ENCODE results near the gene FXYD3. TPM values are rescaled to one million over a fixed set of nuclear protein-coding genes. Genes with fewer than 3 reads are reported as not detected.

FXYD3 gene
- total RNA-seq, 1 experiment from 2014 or later: 6.9 TPM

DNA sequence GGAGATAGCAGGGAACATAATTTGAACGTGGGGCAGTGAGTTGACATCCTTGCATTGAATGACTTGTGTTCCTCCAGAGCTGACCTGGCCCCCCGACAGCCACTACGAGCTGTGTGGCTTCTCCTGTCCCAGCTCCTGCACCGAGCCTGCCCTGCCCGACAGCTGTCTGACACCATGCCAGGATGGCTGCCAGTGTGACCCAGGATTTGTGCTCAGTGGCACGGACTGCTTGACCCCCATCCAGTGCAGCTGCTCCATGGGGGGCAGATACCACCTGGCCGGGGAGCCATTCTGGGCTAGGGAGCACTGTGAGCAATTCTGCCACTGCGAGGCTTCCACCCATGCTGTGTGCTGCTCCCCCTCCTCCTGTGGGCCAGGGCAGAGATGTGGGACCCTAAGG lies 29.2 kb upstream of the FXYD3 start:
- Mint-ChIP-seq H3K9me3 (ENCODE audit: unreplicated experiment) (no peaks in the 10 kb centered on the region), H3K27me3 (ENCODE audit: insufficient read depth, unreplicated experiment) (no peaks in the 10 kb centered on the region), H3K36me3 (ENCODE audit: insufficient read depth, unreplicated experiment) (no peaks in the 10 kb centered on the region), H3K27ac (ENCODE audit: low read depth, unreplicated experiment) (no peak overlapping the region), H3K4me1 (ENCODE audit: insufficient read depth, unreplicated experiment) (peaks cover 5% of the 10 kb centered on the region), H3K4me3 (ENCODE audit: unreplicated experiment) (no peak overlapping the region)
- TF ChIP-seq, protein P1, sequence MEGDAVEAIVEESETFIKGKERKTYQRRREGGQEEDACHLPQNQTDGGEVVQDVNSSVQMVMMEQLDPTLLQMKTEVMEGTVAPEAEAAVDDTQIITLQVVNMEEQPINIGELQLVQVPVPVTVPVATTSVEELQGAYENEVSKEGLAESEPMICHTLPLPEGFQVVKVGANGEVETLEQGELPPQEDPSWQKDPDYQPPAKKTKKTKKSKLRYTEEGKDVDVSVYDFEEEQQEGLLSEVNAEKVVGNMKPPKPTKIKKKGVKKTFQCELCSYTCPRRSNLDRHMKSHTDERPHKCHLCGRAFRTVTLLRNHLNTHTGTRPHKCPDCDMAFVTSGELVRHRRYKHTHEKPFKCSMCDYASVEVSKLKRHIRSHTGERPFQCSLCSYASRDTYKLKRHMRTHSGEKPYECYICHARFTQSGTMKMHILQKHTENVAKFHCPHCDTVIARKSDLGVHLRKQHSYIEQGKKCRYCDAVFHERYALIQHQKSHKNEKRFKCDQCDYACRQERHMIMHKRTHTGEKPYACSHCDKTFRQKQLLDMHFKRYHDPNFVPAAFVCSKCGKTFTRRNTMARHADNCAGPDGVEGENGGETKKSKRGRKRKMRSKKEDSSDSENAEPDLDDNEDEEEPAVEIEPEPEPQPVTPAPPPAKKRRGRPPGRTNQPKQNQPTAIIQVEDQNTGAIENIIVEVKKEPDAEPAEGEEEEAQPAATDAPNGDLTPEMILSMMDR (IDR thresholded peaks at IDR 0.05; ENCODE audit: unreplicated experiment): no peak
- DNase-seq (ENCODE audit: unreplicated experiment): no peak
- intact Hi-C loops (cut with micrococcal nuclease): loop anchor here (10.0 kb wide), 1 partner anchor 112 kb away; no protein-coding TSS in a partner anchor
- ChIA-PET CTCF (interaction anchor here (0.9 to 4.7 kb wide), 5 partner anchors 19 to 114 kb away, joined by 3 to 25 read pairs (median 3); no protein-coding TSS in a partner anchor), POLR2A (interaction anchor here (1.1 to 2.1 kb wide), 2 partner anchors 10 to 29 kb away, joined by 3 to 6 read pairs; partner anchors contain the start of gene FXYD3)
- no TSS peak for BruUV-seq (replicated peaks)

DNA sequence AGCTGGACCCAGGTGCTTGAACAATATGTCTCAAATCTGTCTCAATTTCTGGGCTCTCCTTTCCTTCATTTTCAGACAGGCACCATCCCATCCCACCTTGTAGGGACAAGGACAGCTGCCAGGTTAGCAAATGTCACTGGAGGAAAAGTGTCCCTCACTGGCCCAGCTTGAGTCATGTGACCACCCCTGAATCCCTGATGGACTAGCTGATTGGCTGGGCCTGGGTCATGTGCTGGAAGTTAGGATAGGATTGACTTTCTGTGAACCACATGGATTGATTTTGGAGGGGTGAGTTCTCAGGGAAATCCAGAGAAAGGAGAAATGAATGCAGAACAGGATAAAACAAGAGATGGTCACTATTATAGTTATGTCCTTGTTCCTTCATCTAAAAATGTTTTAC lies 28.2 kb upstream of the FXYD3 start:
- TF ChIP-seq, protein P1 (IDR thresholded peaks at IDR 0.05; ENCODE audit: unreplicated experiment): no peak
- Mint-ChIP-seq H3K36me3 (ENCODE audit: insufficient read depth, unreplicated experiment) (no peaks in the 10 kb centered on the region), H3K9me3 (ENCODE audit: unreplicated experiment) (no peaks in the 10 kb centered on the region), H3K27ac (ENCODE audit: low read depth, unreplicated experiment) (no peak overlapping the region), H3K27me3 (ENCODE audit: insufficient read depth, unreplicated experiment) (no peaks in the 10 kb centered on the region), H3K4me3 (ENCODE audit: unreplicated experiment) (no peak overlapping the region), H3K4me1 (ENCODE audit: insufficient read depth, unreplicated experiment) (peaks cover 5% of the 10 kb centered on the region)
- CTCF ChIA-PET: interaction anchor here (0.6 to 4.7 kb wide), 7 partner anchors 18 to 115 kb away, joined by 3 to 25 read pairs (median 3); no protein-coding TSS in a partner anchor
- POLR2A ChIA-PET: interaction anchor here (0.6 to 1.1 kb wide), 3 partner anchors 28 to 50 kb away, joined by 3 to 4 read pairs (median 3); partner anchors contain the start of gene FXYD3
- intact Hi-C loops (cut with micrococcal nuclease): loop anchor here (10.0 kb wide), 1 partner anchor 113 kb away; no protein-coding TSS in a partner anchor
- BruUV-seq (replicated peaks): no TSS peak
- no peak for DNase-seq (ENCODE audit: unreplicated experiment)

DNA sequence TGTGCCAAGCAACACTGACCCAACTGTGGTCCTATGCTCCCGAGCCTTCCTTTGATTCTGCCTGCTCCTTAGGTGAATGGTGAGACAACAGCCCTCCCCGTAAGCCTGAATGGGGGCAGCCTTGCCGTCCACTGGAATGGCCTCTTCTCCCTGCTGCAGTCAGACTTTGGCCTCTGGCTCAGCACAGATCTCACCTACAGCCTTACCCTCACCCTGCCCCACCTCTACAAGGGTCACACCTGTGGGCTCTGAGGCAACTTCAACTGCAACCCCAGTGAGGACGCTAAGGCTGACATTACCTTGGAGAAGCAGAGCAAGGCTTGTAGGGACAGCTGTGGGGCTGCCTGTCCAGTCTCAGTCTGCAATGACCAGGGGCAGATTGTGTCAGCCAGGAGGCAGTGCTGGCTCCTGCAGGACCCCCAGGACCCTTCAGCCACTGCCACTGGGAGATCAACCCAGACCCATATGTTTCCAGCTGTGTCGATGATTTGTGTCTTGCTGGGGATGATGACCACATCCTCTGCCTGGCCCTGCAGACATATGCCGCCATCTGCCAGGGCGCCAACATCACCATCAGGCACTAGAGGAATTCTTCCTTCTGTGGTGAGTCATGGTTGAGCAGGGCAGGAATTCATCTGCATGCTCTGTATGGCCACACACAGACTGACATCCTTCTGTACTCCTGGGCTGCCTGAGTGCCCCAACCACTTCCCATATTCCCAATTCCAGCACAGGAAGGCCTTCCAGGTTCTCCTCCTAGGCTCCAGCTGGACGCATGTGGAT lies 27.3 kb upstream of the FXYD3 start:
- no TSS peak for BruUV-seq (replicated peaks)
- TF ChIP-seq, protein P1 (IDR thresholded peaks at IDR 0.05; ENCODE audit: unreplicated experiment): no peak
- Mint-ChIP-seq H3K4me1 (ENCODE audit: insufficient read depth, unreplicated experiment) (peaks cover 5% of the 10 kb centered on the region), H3K9me3 (ENCODE audit: unreplicated experiment) (no peaks in the 10 kb centered on the region), H3K36me3 (ENCODE audit: insufficient read depth, unreplicated experiment) (no peaks in the 10 kb centered on the region), H3K27ac (ENCODE audit: low read depth, unreplicated experiment) (no peak overlapping the region), H3K27me3 (ENCODE audit: insufficient read depth, unreplicated experiment) (no peaks in the 10 kb centered on the region), H3K4me3 (ENCODE audit: unreplicated experiment) (no peak overlapping the region)
- ChIA-PET CTCF (interaction anchor here (0.9 to 4.7 kb wide), 5 partner anchors 8 to 66 kb away, joined by 3 to 25 read pairs (median 4); no protein-coding TSS in a partner anchor), POLR2A (interaction anchor here (1.1 kb wide), 1 partner anchor 36 kb away, joined by 3 read pairs; no protein-coding TSS in a partner anchor)
- peak; percentile 67 for DNase-seq (ENCODE audit: unreplicated experiment)
- intact Hi-C loops (cut with micrococcal nuclease): loop anchor here (1.0 to 10.0 kb wide), 3 partner anchors 22 to 114 kb away; no protein-coding TSS in a partner anchor

DNA sequence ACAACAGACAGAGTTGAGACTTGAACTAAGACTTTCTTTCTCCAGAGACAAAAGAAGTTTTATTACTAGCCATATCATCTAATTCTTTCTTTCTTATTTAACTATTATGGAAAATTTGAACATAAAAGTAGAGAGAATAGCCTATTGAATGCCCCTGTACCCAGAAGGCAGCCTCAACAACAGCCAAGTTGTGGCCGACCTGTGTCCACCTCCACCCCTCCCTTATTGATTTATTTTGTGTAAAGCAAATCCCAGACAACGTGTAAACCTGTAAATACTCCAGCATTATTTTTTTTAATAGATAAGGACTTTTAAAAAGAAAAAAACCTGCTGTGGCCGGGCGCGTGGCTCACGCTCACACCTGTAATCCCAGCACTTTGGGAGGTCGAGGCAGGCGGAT lies 26.1 kb upstream of the FXYD3 start:
- CTCF ChIA-PET: interaction anchor here (0.6 to 4.7 kb wide), 14 partner anchors 9 to 122 kb away, joined by 3 to 34 read pairs (median 6); partner anchors contain the start of gene LGI4
- no peak overlapping the region for H3K27ac Mint-ChIP-seq (ENCODE audit: low read depth, unreplicated experiment)
- H3K4me1 Mint-ChIP-seq (ENCODE audit: insufficient read depth, unreplicated experiment): peaks cover 5% of the 10 kb centered on the region
- no peaks in the 10 kb centered on the region for H3K36me3 Mint-ChIP-seq (ENCODE audit: insufficient read depth, unreplicated experiment)
- H3K4me3 Mint-ChIP-seq (ENCODE audit: unreplicated experiment): no peak overlapping the region
- POLR2A ChIA-PET: interaction anchor here (1.1 kb wide), 1 partner anchor 35 kb away, joined by 3 read pairs; no protein-coding TSS in a partner anchor
- no peak for DNase-seq (ENCODE audit: unreplicated experiment)
- TF ChIP-seq, protein P1 (IDR thresholded peaks at IDR 0.05; ENCODE audit: unreplicated experiment): no peak
- intact Hi-C loops (cut with micrococcal nuclease): loop anchor here (2.0 to 10.0 kb wide), 2 partner anchors 23 to 115 kb away; no protein-coding TSS in a partner anchor
- no peaks in the 10 kb centered on the region for H3K27me3 Mint-ChIP-seq (ENCODE audit: insufficient read depth, unreplicated experiment)
- H3K9me3 Mint-ChIP-seq (ENCODE audit: unreplicated experiment): no peaks in the 10 kb centered on the region
- no TSS peak for BruUV-seq (replicated peaks)
